D721Med (cell line): ENCODE results near the gene EZH2.

Source experiments
- DNase-seq: peaks from one replicate; pipeline ENCODE4 v3.0.0; 2011; ENCODE audit warnings: low spot score; ENCODE audit not compliant: insufficient read length
- FAIRE-seq: peaks from 2 replicates; lab custom pipeline; 2011; peaks lifted over from hg19 to GRCh38; lab: Jason Lieb, UNC
- CTCF ChIP-seq: IDR thresholded peaks from 2 replicates; pipeline ENCODE4 v1.5.1; 2012; ENCODE audit warnings: mild to moderate bottlenecking, control low read depth; ENCODE audit not compliant: insufficient read depth; ENCODE audit errors: missing control alignments

The EZH2 gene

GRCh38 chr7:148884049-148884298 lies at the start of gene EZH2:
TSS of gene EZH2 (minus strand) at chr7:148884291. CDS start at chr7:148847298, 36,993 bp downstream.
- no peak for DNase-seq
- TF ChIP-seq CTCF: no peak
- no peak for FAIRE-seq

DNA sequence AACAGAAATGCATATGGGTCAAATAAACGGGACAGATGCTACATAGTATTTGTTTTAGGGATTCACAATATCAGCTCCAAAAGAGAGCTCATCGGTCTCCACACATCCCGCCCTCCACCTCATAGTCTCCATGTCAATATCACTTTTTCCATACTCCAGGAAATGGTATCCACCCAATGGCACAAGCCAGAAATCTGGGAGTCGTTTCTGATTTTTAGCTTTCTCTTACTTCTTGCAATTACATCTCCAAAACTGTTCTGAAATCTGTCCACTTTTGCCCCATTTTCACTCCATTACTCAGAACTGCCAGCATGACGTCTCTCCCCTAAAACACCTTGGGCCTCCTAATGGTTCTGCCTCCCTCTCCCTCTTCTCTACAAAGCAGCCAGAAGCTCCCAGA lies 47.4 kb upstream of the EZH2 start:
- no peak for TF ChIP-seq CTCF
- FAIRE-seq (no peak), DNase-seq (no peak)

DNA sequence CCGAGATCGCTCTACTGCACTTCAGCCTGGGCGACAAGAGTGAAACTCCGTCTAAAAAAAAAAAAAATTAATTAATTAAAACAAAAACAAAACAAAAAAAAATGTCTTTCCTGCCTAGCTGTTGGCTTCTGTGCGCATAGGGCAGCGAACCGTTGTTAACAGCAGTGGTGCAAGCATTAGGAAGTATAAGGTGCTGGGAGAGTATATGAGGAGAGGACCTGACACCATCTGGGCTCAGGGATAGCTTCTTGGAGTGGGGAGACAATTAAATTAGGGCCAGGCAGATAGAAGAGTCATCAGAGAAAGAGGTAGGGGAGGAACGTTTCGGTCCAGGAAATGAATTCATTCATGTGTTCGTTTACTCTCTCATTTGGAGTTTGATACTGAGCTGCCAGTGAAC lies 46.2 kb upstream of the EZH2 start:
- DNase-seq (no peak), FAIRE-seq (no peak)
- TF ChIP-seq CTCF: no peak

- no peak for TF ChIP-seq CTCF
- no peak for DNase-seq
- FAIRE-seq: no peak
These were observed 45.1 kb upstream of the EZH2 start for GRCh38 chr7:148929176-148929575.

DNA sequence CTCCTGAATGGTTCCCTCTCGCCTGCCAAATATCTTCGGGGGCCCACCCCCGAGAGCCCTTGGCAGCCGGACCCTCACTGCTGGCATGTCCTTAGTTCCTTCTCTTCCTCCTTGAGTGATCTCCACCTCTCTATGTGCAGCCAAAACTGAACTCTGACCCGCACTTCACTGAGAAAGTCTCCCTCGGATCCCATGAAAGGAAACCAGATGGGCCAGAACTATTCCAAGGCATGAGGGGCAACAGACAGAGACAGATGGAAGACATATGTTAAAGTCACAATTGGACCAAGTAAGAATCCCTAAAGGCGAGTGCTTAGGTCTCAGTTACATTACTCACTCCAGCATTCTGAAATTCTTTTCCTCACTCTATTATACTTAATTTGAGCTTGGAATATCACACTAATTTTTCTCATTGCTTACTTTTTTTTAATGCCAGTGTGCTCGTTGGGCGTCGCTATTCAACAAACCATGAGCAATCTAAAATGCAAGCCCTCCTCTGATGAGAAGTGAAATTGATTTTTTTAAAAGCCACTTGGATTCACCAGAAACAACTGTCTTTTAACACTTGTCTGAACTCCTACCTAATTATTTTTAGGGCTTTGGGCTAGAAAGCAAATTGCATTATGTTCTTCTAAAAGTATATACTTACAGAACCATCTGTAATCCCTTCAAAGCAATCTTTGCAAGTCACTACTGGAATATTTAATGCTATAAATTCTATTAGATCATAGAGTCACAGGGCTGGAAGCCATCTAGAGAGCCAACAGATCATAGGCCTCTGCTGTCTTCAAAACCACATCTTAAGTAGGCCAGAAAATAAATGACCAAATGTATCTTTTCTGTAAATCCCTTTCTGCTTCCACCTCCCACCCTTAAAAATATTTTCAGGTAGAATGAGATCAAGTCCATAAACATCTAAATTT lies 43.3 kb upstream of the EZH2 start:
- TF ChIP-seq CTCF: no peak
- FAIRE-seq (no peak), DNase-seq (no peak)

GRCh38 chr7:148925836-148926235 lies 41.7 kb upstream of the EZH2 start:
- DNase-seq (no peak), FAIRE-seq (no peak)
- TF ChIP-seq CTCF: no peak

DNA sequence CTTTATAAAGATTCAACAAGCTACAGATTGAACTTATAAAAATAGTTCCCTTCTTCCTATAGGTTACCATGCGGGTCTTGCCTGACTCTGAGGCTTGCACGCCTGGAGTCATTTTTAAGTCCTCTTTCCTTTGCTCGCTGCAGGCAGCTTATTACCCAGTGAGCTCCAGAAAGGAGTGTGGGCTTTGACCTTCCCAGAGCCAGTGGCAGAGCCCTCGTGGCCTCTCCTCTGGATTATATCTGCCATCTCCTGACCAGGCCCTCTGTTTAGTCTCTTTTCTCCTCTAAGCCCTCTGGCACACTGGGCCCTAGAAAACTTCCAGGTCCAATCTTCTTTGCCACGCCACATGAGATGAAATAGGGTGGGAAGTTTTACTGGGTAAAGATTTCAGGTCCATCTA lies 39.9 kb upstream of the EZH2 start:
- DNase-seq: no peak
- TF ChIP-seq CTCF: no peak
- FAIRE-seq: no peak
